AG10803 (cell line): Measurements from ENCODE around the gene SHOC2.

Experiments
- DNase-seq: peaks from one replicate; pipeline ENCODE4 v3.0.0; 2010; ENCODE audit warnings: low read depth
- H3K4me3 ChIP-seq: 2 replicates; pipeline ENCODE4 v1.5.1; 2011; ENCODE audit warnings: mild to moderate bottlenecking, low read length, control low read depth
- TF ChIP-seq, protein P1 (sequence below): conservative IDR thresholded peaks from 2 replicates; pipeline ENCODE4 v1.5.1; 2011; ENCODE audit warnings: mild to moderate bottlenecking, low read length, control low read depth, inconsistent platforms

The SHOC2 gene

DNA sequence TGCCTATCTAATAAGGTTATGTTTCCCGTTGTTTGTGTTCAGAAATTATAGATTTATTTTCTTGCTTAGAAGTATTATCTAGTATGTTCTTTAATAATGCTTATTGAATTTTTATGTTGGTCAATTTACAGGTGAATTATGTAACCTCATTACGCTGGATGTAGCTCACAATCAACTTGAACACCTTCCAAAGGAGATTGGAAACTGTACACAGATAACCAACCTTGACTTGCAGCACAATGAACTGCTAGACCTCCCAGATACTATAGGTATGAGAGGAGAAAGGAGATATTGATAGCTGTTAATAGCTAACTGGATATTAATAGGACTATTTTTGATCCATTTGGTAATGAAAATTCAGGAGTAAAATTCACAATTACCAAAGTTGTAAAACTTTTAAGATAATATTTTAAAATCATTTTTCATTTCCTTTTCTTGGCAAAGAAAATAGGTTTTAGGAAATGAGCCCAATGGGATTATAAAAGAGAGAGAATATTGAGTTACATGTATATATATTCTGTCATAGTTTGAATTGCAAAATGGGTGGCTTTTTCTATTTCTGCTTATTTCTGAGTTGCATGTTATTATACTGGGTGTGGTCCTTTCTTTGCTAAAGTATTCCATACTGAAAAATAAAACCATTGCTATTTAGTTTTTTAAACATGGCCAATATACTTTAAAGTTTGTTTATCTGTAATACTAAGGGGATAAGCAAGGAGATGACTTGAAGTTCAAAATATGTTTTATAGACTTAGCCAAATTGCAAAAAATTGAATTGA is 66.3 kb downstream of the SHOC2 start:
- no peak for DNase-seq
- TF ChIP-seq, protein P1, sequence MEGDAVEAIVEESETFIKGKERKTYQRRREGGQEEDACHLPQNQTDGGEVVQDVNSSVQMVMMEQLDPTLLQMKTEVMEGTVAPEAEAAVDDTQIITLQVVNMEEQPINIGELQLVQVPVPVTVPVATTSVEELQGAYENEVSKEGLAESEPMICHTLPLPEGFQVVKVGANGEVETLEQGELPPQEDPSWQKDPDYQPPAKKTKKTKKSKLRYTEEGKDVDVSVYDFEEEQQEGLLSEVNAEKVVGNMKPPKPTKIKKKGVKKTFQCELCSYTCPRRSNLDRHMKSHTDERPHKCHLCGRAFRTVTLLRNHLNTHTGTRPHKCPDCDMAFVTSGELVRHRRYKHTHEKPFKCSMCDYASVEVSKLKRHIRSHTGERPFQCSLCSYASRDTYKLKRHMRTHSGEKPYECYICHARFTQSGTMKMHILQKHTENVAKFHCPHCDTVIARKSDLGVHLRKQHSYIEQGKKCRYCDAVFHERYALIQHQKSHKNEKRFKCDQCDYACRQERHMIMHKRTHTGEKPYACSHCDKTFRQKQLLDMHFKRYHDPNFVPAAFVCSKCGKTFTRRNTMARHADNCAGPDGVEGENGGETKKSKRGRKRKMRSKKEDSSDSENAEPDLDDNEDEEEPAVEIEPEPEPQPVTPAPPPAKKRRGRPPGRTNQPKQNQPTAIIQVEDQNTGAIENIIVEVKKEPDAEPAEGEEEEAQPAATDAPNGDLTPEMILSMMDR, result no peak
- no peak overlapping the region for H3K4me3 ChIP-seq

DNA sequence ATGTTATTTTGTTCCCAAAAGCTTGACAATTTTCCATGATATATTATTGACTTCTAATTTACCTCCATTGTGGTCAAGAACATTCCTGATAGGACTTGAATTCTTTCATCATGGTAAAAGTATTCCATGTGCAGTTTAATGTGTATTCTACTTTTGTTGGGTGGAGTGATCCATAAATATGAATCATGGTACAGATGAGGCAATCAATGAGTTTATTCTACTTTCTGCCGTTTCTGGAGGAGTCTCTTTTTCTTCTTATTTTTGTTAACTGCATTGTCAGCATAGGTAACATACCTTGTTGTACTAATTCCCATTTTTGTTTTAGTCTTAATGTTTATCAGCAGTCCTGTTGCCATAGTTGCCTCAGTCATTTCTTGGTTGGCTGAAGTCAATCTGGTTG is 69.6 kb downstream of the SHOC2 start:
- peak; percentile 31 for DNase-seq
- TF ChIP-seq, protein P1, result no peak
- H3K4me3 ChIP-seq, result no peak overlapping the region

DNA sequence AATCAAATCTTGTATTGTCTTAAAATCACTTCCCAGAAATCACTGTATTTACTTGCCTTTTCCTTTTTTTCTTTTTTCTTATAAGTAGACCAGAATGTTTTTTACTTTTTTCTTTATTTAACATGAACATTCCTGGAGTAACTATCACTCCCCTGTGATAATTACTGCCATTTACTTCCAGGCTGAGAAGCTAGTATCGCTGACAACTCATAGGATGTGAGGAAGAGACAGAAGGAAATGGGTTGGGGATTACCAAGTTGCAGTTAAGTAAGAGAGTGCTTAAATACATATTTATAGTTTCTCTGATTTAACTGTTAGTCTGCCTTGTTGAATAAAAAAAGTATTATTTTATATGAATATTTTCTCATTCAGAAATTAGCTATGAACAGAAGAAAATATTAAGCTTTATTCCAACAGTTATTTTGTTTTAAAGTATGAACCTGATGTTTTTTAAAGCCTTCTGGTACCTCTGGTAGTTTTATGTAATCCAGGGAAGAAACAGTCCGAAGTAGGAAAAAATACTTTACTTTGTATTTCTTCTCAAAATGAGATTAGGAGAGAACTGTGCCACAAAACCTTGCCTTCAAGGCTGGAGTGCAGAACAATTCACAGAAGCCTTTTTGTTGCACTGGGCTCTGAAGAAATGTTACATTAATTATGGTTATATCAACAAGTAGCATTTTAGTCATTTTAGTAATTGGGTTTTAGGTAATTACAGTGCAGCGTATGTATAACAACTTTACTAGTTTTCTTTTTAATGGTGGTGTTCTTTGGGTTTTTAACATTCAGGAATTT is 72.8 kb downstream of the SHOC2 start:
- TF ChIP-seq, protein P1, result no peak
- no peak overlapping the region for H3K4me3 ChIP-seq
- DNase-seq, result peak; percentile 13

DNA sequence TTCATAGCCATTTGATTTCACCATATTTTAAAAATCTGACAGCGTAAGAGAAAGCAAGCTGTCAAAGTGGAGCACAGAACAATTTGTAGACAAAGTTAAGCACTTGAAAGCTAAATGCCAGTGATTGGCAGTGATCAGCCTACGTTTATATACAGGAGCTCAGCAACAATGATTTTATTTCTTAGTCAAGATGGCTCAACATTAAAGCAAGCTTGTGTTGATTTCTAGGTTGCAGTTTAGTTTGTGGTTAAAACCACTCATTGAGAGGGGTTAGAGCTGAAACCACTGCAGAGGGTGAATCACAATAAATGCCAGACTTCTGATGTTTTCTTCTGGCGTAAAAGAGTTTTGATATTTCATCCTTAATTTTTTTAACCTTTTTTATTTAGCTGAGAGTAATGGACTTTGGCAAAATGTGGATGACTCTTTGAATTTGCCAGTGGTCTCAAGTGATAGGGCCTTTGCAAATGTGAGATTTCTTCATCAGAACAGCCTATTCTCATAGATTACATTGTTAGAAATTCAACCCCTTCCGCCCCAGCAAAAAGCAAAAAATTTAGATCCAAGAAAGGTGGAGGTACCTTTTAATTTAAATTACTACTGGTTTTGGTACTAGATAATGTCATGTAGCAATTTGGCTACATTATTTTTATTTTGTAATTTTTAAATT is 73.8 kb downstream of the SHOC2 start:
- TF ChIP-seq, protein P1, result no peak
- DNase-seq, result peak; percentile 86
- no peak overlapping the region for H3K4me3 ChIP-seq

DNA sequence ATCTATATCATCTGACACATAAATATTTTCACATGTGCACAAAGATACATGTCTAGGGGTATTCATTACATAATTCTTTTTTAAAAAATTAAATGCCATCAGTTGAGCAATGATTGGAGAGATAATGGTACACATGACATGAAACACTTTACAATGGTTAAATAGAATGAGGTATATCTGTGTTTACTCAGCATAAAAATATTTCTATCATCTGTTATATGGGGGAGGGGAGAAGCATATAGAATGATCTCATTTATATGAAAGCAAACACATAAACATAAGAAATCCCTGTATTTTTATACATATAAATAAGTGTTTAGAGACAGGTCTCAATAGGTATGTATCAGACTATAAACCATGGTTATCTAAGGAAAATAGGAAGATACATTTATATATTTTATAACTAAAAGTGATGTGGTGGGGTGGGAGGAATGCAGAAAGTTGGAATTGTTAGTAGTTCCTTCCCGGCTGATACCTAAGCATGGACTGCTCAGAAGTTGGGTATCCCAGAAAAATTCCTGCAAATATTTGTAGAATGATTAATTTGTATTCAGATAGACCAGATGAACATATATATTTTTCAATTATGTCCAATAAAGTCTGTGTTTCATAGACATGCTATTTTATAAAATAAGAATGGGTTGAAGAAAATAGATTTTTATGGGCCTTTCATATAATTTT is 75.1 kb downstream of the SHOC2 start:
- no peak overlapping the region for H3K4me3 ChIP-seq
- DNase-seq, result no peak
- TF ChIP-seq, protein P1, result no peak

DNA sequence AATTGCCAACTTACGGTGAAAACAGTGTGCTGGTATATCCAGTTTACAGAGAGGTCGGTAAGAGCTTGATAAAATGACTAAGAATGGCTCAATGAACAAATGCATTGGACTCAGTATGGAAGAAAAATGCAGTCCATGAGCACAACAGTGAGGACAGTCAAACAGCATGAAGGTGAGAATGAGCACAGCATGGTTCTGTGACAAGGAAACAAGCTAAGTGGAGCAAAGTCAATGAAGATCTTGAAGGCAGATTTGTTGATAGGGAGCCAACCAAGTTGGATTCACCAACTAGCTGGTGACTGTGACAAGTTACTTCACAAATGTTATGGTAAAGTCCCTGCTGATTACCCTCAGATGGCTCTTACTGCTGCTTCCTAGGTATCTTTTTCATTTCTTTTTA is 75.9 kb downstream of the SHOC2 start:
- H3K4me3 ChIP-seq, result no peak overlapping the region
- TF ChIP-seq, protein P1, result no peak
- no peak for DNase-seq
